Measurements from ENCODE around the gene ORMDL3.

The ORMDL3 gene

DNA sequence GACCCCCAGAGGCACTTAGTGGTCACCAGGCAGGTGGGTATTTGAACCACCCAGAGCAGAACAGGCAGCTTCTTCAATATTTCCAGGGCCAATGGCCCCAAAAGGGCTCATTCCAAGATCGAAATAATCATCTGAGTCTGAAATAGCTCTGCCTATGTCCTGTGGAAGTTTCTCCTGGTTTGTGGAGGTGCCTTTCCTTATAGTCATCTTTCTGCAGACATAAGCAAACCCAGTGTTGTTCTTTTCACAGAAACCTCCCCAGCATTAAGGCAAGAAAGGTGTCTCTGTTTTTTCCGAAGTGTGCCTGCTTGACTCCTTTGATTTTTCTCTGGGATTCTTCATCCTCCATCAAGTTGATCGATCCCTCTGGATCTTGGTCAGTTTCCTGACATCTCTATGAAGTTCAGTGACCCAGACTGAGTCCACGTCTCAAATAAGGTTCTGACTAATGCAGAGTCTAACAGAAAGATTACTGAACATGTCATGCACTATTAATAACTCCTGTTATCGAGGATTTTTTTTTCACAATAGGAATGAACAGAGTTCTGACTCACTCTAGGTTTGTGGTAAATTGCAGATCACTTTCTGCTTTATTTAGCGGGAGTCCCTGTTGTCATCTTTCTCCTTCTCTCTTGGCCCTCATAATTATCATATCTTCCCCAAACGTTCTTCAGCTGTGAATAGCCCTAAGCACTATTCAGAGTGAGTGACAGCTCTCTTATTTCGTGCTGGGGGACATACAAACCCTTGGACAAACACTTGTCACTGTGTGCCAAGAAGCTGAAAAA is 1.7 kb upstream of the ORMDL3 start:
- H3K27ac ChIP-seq = no peak overlapping the region; the same call in 1 of the 2 replicates
- TF ChIP-seq ZFX (IDR thresholded peaks at IDR 0.05) = no peak
- TF ChIP-seq, protein P1, sequence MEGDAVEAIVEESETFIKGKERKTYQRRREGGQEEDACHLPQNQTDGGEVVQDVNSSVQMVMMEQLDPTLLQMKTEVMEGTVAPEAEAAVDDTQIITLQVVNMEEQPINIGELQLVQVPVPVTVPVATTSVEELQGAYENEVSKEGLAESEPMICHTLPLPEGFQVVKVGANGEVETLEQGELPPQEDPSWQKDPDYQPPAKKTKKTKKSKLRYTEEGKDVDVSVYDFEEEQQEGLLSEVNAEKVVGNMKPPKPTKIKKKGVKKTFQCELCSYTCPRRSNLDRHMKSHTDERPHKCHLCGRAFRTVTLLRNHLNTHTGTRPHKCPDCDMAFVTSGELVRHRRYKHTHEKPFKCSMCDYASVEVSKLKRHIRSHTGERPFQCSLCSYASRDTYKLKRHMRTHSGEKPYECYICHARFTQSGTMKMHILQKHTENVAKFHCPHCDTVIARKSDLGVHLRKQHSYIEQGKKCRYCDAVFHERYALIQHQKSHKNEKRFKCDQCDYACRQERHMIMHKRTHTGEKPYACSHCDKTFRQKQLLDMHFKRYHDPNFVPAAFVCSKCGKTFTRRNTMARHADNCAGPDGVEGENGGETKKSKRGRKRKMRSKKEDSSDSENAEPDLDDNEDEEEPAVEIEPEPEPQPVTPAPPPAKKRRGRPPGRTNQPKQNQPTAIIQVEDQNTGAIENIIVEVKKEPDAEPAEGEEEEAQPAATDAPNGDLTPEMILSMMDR (conservative IDR thresholded peaks at IDR 0.05) = no peak

DNA sequence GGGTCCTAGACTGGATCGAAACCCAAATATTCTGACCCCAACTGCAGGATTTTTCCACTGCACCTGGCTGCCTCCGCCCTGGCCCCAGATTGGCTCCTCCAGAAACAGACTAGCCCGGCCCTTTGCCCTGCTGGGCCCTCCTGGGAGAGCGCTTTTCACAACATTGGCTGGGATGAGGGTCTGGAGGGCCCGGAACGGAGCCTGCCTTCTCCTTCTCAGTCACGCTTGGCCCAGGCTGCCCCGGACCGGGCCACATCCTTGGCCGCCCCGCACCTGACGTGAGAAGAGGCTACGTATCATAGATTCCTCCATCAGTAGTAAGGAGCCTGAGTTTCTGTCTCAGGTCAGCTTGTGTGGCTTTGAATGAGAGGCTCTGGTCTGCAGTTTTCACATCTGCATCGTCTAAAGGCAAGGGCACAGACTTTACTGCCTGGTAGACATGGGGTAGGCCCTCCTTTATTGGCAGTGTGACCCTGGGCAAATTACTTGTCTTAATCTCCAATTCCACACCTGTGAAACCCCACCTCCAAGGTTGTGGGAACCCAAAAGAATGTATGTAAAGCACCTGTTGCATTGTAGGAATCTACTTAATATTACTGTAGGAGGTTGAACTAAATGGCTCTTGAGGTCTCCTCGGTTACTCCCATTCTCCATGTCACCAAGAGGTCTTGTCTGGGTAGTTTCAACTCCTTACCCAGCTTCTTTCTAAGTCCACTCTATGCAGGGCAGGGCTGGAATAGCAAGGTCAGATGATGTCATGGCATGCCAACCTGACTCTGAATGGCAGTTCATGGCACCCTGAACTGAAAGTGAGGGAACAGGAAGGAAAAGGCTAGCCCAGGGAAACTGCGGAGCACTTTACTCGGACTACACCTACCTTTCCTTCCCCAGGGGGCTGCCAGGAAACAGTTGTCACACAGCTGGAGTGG is 792 bp upstream of the ORMDL3 start:
- TF ChIP-seq, protein P1 (conservative IDR thresholded peaks at IDR 0.05) = no peak
- peak; percentile 70; the same call in 1 of the 2 replicates for TF ChIP-seq ZFX (IDR thresholded peaks at IDR 0.05)
- H3K27ac ChIP-seq = peak overlapping the region; percentile 73

- TF ChIP-seq ZFX (IDR thresholded peaks at IDR 0.05) = no peak
- TF ChIP-seq, protein P1 (conservative IDR thresholded peaks at IDR 0.05) = no peak
Observed at GRCh38 chr17:39926588-39927100, 757 bp downstream of the ORMDL3 start.

DNA sequence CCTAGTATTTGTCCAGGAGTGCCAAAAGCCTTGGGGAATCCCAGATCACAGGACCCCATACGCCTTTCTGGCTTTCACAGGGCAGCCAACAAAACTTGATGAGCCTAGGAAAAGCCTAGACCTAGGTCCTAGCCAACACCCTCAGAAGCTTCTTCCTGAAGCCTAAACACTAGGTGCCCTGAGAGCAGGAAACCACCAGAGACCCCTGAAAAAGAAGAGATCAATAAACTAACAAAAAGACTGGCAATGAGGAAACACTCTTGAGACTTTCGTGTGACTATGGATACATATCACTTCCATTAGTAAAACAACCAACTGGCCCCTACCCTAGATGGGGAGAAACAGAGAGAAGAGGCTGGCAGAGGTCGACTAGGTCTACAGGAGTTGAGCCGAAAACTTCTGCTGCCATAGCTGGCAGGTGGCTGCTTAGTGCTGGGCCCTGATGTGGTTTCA is 1.2 kb downstream of the ORMDL3 start:
- peak overlapping the region; percentile 73 for H3K27ac ChIP-seq
- TF ChIP-seq, protein P1 (conservative IDR thresholded peaks at IDR 0.05) = no peak
- TF ChIP-seq ZFX (IDR thresholded peaks at IDR 0.05) = no peak

More at GRCh38 chr17:39926588-39927100, 757 bp downstream of the ORMDL3 start:
- H3K27ac ChIP-seq = peak overlapping the region; percentile 73

DNA sequence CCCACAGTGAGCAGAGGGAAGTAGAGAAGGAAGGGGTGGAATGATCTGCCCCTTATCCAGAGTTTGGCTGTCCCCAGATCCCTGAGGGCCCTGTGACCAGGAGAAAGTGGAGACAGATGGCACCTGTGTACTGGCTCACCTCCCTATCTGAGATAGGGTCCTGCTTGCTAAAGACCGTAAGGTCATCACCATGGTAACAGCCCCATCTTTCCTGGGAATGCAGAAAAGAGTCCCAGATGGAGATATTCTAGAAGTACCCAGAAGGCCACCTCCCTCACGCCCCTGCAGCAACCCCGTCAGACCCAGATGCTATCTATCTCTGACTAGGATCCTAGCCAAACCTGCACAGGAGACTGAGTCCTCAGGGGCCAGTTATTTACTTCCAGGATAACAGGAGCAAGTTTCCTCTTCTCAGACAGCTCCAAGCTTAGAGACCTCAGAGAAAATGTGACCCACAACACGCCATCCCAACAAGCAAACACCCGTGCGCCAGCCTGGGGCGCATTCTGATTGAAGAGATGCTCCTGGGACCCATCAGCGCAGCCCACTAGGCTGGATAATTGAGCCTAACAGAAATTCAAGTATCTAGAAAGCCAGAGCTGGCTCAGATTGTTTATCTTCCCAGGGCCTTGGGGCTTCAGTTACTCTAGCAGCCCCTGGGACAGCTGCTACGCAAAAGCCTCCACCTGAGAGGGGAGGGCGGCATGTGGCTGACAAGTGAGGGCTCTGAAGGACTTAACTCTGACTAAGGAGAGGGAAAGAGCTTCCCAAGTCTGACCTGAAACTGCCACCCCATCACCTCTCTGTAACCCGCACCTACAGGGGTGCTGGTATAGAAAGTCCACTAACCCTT is 1.9 kb downstream of the ORMDL3 start:
- H3K27ac ChIP-seq = no peak overlapping the region
- TF ChIP-seq, protein P1 (conservative IDR thresholded peaks at IDR 0.05) = no peak
- TF ChIP-seq ZFX (IDR thresholded peaks at IDR 0.05) = no peak

DNA sequence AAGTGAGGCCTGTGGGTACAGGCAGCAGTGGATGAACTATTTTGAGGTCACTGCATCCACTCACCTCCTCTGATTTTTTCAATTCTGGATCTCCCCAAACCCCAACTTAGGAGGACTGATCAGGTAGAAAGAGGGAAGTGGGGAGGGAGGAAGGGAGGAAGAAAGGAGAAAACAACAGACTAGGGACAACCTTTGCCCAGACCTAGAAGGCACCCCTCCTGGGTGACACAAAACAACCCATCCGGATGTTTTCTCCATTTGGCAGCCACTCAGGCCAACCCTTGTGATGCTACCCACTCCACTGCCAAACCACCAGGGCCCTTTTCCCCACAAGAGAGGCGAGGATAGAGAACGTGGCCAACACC is 2.7 kb downstream of the ORMDL3 start:
- TF ChIP-seq ZFX (IDR thresholded peaks at IDR 0.05) = no peak
- TF ChIP-seq, protein P1 (conservative IDR thresholded peaks at IDR 0.05) = no peak; the same call in 1 of the 2 replicates
- no peak overlapping the region for H3K27ac ChIP-seq

All from C4-2B (cell line).